ENCODE data around the gene MAU2. TPM values are rescaled to one million over a fixed set of nuclear protein-coding genes. Genes with fewer than 3 reads are reported as not detected.

MAU2 gene
- total and polyA plus RNA-seq, 2 of the 8 experiments (the other 6 are each of a cell fraction or from before 2014, with no cell fraction given) = 32.0 to 40.8 TPM

- TF ChIP-seq RNF2 (IDR thresholded peaks at IDR 0.05; ENCODE audit: borderline replicate concordance, low read depth, low read length, missing control alignments, poor library complexity, severe bottlenecking) (no peak), CTBP2 (IDR thresholded peaks at IDR 0.05; ENCODE audit: borderline replicate concordance, insufficient read depth, insufficient read length, low read length) (no peak), EP300 (IDR thresholded peaks at IDR 0.05; ENCODE audit: borderline replicate concordance in 1 of 2, low read depth in 2 of 2, low read length in 2 of 2) (0 out of 3 replicates have a peak, but pooled peaks of 1 of the 2 experiments have one; percentile 10), NANOG (IDR thresholded peaks at IDR 0.05; ENCODE audit: insufficient read depth, low read depth, low read length, poor library complexity, severe bottlenecking) (no peak), ATF3 (IDR thresholded peaks at IDR 0.05; ENCODE audit: insufficient read depth, low read depth, low read length) (no peak), ATF2 (IDR thresholded peaks at IDR 0.05; ENCODE audit: low read length) (no peak), CBX5 (IDR thresholded peaks at IDR 0.05; ENCODE audit: low read depth, low read length) (no peak), E2F6 (IDR thresholded peaks at IDR 0.05) (peak; percentile 82), CBX8 (IDR thresholded peaks at IDR 0.05; ENCODE audit: borderline replicate concordance, low read depth, low read length) (no peak), BCL11A (IDR thresholded peaks at IDR 0.05; ENCODE audit: low read depth in 2 of 2, low read length in 2 of 2) (no peak), ZNF274 (IDR thresholded peaks at IDR 0.05; ENCODE audit: borderline replicate concordance, extremely low read depth, low read length) (no peak), YY1 (IDR thresholded peaks at IDR 0.05; ENCODE audit: low read depth, low read length) (no peak), TAF7 (optimal IDR thresholded peaks at IDR 0.05; ENCODE audit: borderline replicate concordance, low read depth, low read length) (no peak), USF2 (IDR thresholded peaks at IDR 0.05; ENCODE audit: low read length) (0 out of 2 replicates have a peak, but pooled peaks have one; percentile 14), BACH1 (IDR thresholded peaks at IDR 0.05; ENCODE audit: low read length) (no peak)
Measured at GRCh38 chr19:19405971-19406877, 85.6 kb downstream of the MAU2 start (continued).
